Mammary epithelial cell (primary cell): ENCODE results near the gene SLC16A3.

Source experiments
- CTCF ChIP-seq, 2 donors: IDR thresholded peaks in 1 of 2; conservative IDR thresholded peaks in 1 of 2; 2 replicates each; pipeline ENCODE4 v1.5.1; 2011 to 2012; ENCODE audit warnings: inconsistent platforms in 2 of 2, low read length in 2 of 2, mild to moderate bottlenecking in 2 of 2, control low read depth in 1 of 2, low read depth in 1 of 2; ENCODE audit not compliant: insufficient read depth in 1 of 2; ENCODE audit errors: extremely low read depth in 1 of 2
- EZH2 ChIP-seq: IDR thresholded peaks from 2 replicates; pipeline ENCODE4 v1.6.1; 2012; ENCODE audit warnings: low read length, inconsistent platforms, borderline replicate concordance

DNA sequence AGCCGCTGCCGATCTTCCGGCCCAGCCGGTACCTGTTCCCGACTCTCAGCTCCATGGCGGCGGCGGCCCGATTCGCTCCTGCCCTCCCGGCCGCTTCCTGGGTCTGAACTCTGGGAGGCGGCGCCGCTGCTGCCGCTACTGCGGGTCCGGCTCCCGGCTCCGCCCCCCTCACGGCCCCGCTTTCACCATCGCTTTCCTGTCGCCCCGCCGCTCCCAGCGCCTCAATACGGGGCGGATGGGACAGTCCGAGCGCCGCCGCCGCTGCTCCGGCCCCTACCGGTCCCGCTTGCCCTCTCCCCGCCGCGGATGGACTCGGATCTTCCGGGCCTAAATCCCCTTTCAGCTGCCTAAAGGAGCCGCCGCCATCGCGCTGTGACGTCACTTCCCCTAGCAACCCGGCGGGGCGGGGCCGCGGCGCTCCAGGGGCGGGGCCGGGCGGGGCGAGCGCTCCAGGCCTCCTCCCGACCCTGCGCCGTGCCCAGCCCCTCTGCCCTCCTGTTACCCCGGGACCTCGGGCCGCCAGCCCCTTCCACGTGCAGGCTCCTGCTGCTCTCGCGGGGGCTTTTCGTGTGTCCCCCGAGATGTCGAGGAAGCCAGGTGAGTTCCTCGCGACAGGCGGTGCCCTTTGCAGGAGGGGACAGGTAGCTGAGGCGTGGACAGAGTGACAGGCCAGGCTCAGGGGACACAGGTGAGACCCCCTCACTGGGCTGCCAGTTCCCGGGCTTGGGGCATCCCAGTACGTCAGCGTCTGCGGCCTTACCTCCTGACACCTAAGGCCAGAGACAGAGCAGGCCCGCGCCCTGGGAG lies 44.7 kb downstream of the SLC16A3 start, which contains the start of gene CSNK1D:
- TF ChIP-seq CTCF (conservative IDR thresholded peaks at IDR 0.05 in 1 of 2, IDR thresholded peaks at IDR 0.05 in 1 of 2; ENCODE audit: extremely low read depth in 1 of 2, insufficient read depth in 1 of 2, low read depth in 1 of 2, low read length in 2 of 2) (no peak), EZH2 (no peak)
